Measurements from ENCODE around the gene SPOPL.
"Not testable (repeated sequence)": the region's sequence is repeated elsewhere in the genome, so short reads cannot be mapped to it uniquely, and the experiment has no call there.

SPOPL gene

GRCh38 chr2:138501425-138502254 lies at the start of gene SPOPL:
Gene SPOPL (plus strand): TSS chr2:138501770. CDS start chr2:138550217, 48,447 bp downstream.
- DNase-seq, result peak; percentile 83

- DNase-seq, result no peak
Observed at GRCh38 chr2:138452324-138452723, 49.2 kb upstream of the SPOPL start.

DNA sequence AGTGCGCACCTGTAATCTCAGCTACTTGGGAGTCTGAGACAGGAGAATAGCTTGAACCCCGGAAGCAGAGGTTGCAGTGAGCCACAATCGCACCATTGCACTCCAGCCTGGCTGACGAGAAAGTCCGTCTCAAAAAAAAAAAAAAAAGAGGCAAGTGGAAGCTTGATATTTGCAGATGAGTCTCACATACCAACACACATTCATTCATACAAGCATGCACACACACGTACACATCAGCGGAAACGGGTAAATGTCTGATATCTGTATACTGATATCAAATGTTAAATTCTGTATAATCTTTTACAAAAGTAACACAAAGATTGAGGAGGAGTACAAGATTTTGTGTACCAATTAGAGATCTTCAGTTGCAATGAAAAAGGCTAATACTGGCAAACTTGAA lies 47.8 kb upstream of the SPOPL start:
- DNase-seq, result no peak

DNA sequence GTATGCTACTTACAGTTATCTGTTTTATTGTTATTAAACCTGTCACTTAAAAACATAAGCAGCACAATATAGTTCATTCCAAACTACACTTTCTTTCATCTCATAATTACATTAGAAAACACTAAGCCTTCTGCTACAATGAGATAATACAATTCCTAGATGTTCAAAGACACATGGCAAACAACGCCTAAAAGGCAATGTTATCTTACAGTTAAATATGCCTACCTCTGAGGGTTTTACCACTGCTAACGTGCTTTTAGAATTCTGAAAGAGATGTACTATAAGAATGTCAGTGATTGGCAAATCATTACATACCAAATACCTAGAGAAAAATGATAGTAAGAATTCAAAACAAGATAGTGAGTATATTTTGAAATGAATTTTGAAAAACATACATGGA lies 46.8 kb upstream of the SPOPL start:
- DNase-seq, result no peak

DNA sequence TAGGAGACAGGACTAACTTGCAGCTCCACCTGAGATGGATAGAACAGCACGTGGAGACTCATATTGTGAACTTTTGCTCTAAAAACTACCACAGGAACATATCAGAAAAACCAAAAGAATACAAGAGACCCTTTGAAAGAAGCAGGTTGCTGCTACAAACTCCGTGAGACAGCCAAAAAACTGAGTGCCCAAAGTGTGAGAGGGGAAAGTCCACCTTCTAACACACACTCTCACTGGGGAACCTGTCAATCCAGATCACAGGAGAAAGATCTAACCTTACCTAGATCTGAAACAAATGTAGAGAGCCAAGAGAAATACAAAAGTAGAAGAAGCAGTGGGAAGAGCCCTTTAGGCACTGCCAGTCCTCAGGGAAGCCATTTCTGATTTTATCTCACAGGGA lies 46.3 kb upstream of the SPOPL start:
- no peak for DNase-seq

DNA sequence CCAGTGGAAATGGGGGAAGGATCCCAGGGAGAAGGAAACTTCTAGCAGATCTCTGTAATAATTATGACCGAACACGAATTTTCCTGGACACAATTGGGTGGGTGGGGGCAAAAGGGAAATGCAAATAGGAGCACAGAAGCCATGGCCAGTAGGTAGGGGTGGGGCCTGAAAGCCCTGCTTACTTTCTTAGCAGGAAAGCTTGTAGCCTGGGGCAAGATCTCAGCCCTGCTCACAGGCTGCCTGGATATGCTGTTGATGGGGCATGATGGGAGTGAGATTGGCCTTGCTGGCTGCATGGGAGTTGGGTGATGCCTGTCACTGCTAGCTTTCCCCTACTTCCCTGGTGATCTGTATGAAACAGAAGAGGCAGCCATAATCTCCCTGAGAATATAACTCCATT lies 45.9 kb upstream of the SPOPL start:
- no peak for DNase-seq

- not testable (repeated sequence) for DNase-seq
Observed at GRCh38 chr2:138462689-138463088, 38.9 kb upstream of the SPOPL start.

- no peak for DNase-seq
Observed at GRCh38 chr2:138468617-138469016, 33.0 kb upstream of the SPOPL start.

DNA sequence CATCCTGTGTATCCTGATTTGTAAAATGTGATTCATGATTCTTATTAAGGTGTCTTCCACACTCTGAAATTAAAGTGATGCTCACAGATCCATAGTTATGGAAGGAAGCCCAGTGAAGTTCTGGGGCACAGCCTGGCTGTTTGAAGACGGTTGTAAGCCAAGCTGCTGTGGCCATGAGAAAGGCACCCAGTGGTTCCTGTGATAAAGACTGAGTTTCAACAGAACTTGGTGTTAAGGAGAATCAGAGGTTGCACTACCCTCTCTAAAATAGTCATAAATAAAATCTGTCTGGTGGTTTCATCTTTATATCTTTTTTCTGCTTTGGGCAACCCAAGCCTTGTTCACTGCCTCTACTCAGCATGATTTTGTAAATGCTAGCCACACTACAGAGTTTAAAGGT lies 32.2 kb upstream of the SPOPL start:
- DNase-seq, result no peak

DNA sequence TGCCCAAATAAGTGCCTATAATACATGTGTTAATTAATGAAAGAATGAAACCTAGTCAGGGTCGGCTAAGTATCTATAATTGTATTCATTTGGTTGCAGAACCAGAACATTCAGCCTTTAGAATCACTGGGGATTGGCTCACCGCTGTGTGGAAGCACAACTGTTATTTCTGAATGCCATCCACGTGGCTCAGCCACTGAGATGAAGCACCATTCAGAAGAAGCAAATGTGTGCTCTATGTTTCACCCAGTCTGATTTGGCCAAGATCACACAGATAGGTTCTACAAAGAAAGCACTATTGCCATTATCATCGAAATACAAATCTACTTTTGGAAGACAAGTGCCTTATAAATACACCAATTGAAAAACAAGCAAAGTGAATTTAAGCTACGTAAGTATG lies 30.6 kb upstream of the SPOPL start:
- no peak for DNase-seq

DNA sequence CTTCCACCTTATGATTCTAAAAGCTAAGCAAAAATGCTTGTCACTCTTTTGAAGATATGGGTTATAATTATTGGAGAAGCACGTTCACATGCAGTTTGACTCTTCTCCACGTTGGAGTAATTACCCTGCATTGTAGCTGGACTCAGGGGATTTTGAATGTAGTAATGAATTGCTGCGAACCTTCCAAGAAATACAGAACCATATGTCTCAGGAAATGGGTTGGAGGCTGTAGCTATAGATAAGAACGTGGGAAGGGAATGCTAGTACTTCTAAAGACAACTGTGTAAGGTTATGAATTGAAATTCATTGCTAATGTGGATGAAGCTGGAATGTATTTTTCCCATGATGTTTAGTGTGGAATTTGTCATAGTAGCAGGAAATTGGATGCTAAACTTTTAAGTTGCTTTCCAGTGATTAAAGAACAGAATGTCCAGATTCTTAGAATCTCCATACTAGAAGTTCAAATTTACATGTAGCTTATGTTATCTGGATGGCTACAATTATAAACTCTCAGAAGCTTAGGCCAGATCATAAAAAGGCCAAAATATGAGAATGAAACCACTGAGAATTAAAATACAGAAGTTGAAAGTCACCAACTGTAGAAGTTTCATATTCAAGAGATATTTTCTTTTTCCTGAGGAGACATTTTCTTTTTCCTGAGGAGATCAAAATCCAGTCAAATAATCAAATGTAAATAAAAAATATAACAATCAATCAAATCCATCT lies 27.3 kb upstream of the SPOPL start:
- DNase-seq, result no peak

DNA sequence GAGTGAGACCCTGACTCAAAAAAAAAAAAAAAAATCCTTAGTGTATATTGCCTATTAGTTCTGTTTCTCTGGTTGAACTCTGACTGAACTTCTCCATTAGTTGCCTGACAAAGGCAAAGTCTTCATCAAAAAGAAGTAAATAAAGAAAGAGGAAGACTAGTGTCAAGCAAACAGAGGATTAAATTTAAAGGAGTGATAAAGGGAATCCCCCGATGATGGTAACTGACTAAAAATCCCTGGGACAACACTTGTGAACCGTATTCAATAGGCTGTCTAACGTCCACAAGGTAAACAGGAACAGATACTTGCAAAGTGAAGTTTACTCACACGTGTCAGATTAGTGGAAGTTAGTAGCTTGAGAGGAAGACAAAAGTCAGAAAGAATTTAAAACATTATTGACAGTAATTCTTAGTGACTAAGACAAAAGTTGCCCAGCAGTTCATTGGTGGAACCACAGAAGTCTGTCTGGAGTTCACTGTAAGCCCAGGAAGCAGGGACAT lies 26.2 kb upstream of the SPOPL start:
- DNase-seq, result no peak

DNA sequence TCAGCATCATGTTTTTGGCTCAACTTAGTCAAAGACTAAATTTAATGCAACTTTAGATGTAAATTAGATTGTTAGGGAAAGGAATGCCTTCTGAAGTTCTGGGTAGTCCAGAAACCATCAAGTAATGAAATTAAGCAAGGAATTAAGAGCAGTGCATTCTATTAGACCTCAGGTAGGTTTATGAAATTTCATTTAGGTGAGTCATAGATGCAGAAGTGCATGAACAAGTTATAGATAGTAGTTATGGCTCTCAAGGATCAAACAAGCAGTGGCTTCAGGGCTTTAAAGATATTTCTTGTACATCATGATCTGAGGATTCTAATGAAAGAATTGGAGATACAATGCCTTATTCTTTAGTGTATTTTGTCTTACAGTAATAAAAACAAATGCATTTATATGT lies 25.4 kb upstream of the SPOPL start:
- no peak for DNase-seq

GRCh38 chr2:138476940-138477339 lies 24.6 kb upstream of the SPOPL start:
- DNase-seq, result no peak

DNA sequence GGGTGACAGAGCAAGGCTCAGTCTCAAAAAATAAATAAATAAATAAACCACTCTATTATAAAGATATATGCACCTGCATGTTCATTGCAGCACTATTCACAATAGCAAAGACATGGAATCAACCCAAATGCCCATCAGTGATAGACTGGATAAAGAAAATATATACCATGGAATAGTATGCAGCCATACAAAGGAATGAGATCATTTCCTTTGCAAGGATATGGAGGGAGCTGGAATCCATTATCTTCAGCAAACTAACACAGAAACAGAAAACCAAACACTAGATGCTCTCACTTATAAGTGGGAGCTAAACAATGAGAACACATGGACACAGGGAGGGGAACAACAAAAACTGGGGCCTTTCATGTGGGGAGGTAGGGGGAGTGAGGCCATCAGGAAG lies 18.8 kb upstream of the SPOPL start:
- DNase-seq, result not testable (repeated sequence)

DNA sequence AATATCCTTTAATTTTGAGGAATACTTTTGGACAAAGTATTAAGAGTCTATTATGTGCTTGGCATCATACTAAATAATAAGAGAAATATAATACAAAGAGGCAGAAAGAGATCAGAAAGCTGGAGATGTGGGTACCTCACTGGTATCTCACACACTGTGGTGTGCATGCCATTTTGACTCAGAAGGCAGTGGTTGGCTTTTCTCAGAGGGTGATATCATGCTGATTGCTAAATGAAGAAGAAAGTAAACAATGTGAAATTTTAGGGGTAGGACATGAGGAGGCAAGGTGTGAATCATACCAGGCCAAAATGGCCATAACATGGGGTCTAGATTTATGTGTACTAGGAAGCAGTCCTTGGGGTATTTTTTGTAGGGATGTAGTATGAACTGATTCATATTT lies 16.6 kb upstream of the SPOPL start:
- DNase-seq, result no peak

DNA sequence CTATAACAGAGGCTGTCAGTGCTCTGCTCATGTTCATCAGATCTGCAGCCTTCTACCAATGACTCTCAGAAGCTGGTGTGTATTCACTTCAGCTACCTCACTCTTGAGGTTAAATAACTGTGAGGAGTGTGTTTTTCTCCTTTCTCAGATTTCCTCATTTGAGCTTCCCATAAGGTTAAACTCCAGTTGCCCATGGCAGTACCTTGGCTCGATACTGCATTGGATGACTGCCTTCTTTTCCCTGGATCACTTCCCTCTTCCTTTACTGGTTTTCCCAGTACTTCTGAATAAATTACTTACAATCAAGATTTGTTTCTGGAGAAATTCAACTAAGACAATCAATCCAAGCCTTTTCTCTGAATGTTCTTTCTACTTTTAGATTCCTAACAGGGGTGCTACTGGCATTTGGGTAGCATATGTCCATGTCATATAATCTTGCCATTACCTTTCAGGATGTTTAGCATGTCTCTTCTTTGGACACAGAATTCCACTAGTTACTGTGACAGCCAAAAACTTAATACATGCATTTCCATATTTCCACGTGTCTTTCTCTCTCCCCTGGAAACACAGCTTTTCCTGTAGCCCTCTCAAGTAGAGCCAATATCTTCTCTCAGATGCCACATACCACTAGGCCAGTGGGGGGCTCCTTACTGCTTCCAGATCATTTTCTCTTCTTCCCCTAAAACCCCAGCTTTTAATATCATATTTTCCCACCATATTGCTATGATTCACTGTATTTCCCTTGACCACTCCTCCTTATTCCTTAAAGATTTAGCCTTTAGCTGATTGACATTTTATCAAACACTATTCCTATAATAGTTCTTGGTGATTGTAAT lies 15.0 kb upstream of the SPOPL start:
- no peak for DNase-seq

DNA sequence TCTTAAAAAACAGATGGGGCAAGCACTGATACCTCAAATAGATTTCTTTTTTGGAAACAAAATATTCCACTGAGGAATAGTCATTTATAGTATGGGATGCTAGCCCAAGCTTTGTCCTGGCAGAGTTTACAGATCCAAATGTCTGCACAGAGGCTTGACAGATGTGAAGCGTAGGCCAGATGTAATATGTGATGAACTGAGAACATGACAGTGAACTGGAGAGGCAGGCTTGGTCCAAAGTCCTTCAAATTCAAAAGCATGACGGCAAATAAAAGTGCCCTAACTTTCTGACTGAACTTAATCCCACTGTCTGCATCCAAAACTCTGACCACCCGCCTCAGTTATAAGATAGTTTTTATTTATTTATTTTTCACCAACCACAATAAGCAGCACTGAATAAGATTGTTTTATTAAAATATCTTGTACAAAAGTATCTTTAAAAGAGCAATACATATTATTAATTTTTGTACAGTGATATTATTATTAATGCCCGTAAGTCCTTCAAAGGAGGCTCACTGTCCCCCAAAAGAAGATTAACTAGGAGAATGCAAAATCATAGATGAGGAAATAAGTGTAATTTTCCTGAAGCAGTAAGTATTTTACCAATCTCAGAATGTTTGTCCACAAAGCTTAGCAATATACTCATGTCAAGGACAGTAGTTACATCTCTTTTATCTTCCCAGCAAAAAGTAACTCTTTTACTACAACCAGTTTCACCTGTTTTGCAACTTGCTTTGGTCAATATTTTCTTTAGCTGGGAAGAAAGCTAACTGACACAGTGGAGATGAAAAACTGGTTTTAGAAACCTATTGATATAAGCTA lies 10.7 kb upstream of the SPOPL start:
- DNase-seq, result no peak

- no peak for DNase-seq
Observed at GRCh38 chr2:138491495-138491862, 10.1 kb upstream of the SPOPL start.

DNA sequence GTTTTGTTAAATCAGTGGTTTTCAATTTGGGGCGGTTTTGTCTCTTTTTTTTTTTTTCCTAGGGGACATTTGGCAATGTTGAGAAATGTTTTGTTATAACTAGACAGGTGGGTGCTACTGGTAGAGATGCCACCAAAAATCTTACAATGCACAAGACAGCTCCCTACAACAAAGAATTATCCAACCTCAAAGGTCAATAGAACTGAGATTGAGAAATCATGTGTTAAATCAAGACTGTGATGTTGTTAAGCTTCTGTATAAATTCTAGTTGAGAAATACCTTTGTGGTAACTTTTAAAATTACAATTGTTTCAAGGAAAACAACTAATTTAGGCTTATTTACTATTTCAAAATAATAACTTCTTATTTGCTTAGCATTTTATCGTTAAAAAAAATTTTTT lies 9.4 kb upstream of the SPOPL start:
- DNase-seq, result no peak

- DNase-seq, result no peak
Observed at GRCh38 chr2:138493334-138493733, 8.2 kb upstream of the SPOPL start.

- no peak for DNase-seq
Observed at GRCh38 chr2:138494265-138494966, 7.2 kb upstream of the SPOPL start.
